PC-3 (cell line): Measurements from ENCODE around the gene APOH. TPM values are rescaled to one million over a fixed set of nuclear protein-coding genes. Genes with fewer than 3 reads are reported as not detected.

Experiments used
- ATAC-seq: fragments of 200-7000 bp; cut with Tn5 transposase; 2 replicates; pipeline ENCODE4 v1.9.1; 2020; ENCODE audit warnings: mild to moderate bottlenecking, moderate library complexity
- BruUV-seq: library from RNA; stranded (reverse); fragments of 400-500 nt; replicated peaks from 2 replicates; lab custom pipeline; 2021; lab: Mats Ljungman, UMichigan
- CTCF ChIA-PET: fragments of 300-600 bp; sonication (Branson Sonifier 250); formaldehyde crosslinking; loops from one replicate; lab custom pipeline; 2022; ENCODE audit warnings: antibody characterized with exemption; lab: Charles Lee
- POLR2A ChIA-PET: fragments of 300-600 bp; sonication (Branson Sonifier 250); formaldehyde crosslinking; loops from one replicate; lab custom pipeline; 2022; ENCODE audit warnings: antibody characterized with exemption; ENCODE audit not compliant: unreplicated experiment; lab: Charles Lee
- DNase-seq: peaks from one replicate; pipeline ENCODE4 v3.0.0-alpha.2; 2015
- H2AFZ ChIP-seq: fragments of 300-600 bp; sonication (generic); 2 replicates; pipeline ENCODE4 v1.6.0; 2016; ENCODE audit warnings: antibody characterized with exemption, low read length
- H3F3A ChIP-seq: fragments of 300-600 bp; sonication (generic); one replicate; pipeline ENCODE4 v1.6.0; 2017; ENCODE audit warnings: antibody characterized with exemption, low read length, control low read depth, mild to moderate bottlenecking; ENCODE audit not compliant: unreplicated experiment
- H3K27ac ChIP-seq: fragments of 300-600 bp; sonication (generic); 2 replicates; pipeline ENCODE4 v1.5.1; 2016; ENCODE audit warnings: mild to moderate bottlenecking, low read length
- H3K27me3 ChIP-seq: fragments of 300-600 bp; sonication (generic); 2 replicates; pipeline ENCODE4 v1.6.1; 2016; ENCODE audit warnings: low read length, mixed read lengths
- H3K36me3 ChIP-seq: fragments of 300-600 bp; sonication (generic); 2 replicates; pipeline ENCODE4 v1.6.1; 2016; ENCODE audit warnings: low read depth, mixed run types, low read length, mixed read lengths
- H3K4me1 ChIP-seq: fragments of 300-600 bp; sonication (generic); 2 replicates; pipeline ENCODE4 v1.5.1; 2016; ENCODE audit warnings: low read length; ENCODE audit not compliant: insufficient read depth
- H3K4me2 ChIP-seq: fragments of 300-600 bp; sonication (generic); 2 replicates; pipeline ENCODE4 v1.6.0; 2016; ENCODE audit warnings: low read length
- H3K4me3 ChIP-seq: fragments of 300-600 bp; sonication (generic); 2 replicates; pipeline ENCODE4 v1.5.1; 2016; ENCODE audit warnings: mild to moderate bottlenecking, low read length, mixed read lengths
- H3K79me2 ChIP-seq: fragments of 300-600 bp; sonication (generic); 2 replicates; pipeline ENCODE4 v1.6.1; 2017; ENCODE audit warnings: low read length, mixed read lengths
- H3K9ac ChIP-seq: fragments of 300-600 bp; sonication (generic); 2 replicates; pipeline ENCODE4 v1.6.0; 2016; ENCODE audit warnings: mild to moderate bottlenecking, low read length
- H3K9me2 ChIP-seq: fragments of 300-600 bp; sonication (generic); replicated peaks from 2 replicates; pipeline ENCODE4 v1.6.1; 2016; ENCODE audit warnings: mixed run types, low read length, mixed read lengths
- H3K9me3 ChIP-seq: fragments of 300-600 bp; sonication (generic); 2 replicates; pipeline ENCODE4 v1.6.1; 2016; ENCODE audit warnings: low read length, mixed read lengths
- H4K20me1 ChIP-seq: fragments of 300-600 bp; sonication (generic); 2 replicates; pipeline ENCODE4 v1.6.1; 2016; ENCODE audit warnings: low read length, mixed read lengths
- CTCF ChIP-seq: fragments of 300-600 bp; sonication (generic); conservative IDR thresholded peaks from 2 replicates; pipeline ENCODE4 v1.5.1; 2017; ENCODE audit warnings: antibody characterized with exemption, low read depth, mild to moderate bottlenecking, low read length
- EZH2 ChIP-seq: fragments of 300-600 bp; sonication (generic); IDR thresholded peaks from one replicate; pipeline ENCODE4 v1.6.1; 2017; ENCODE audit warnings: antibody characterized with exemption, mild to moderate bottlenecking, low read length; ENCODE audit not compliant: unreplicated experiment
- EZH2phosphoT487 ChIP-seq: fragments of 300-600 bp; sonication (generic); IDR thresholded peaks from 2 replicates; pipeline ENCODE4 v1.6.1; 2018; ENCODE audit warnings: mild to moderate bottlenecking, antibody characterized with exemption, low read length, borderline replicate concordance
- intact Hi-C: fragments of 100-400 bp; cut with micrococcal nuclease; formaldehyde crosslinking; loops from 2 replicates; pipeline ENCODE4 v1.9.0; 2023
- total RNA-seq: library from RNA; depleted of rRNA; stranded (reverse); fragments of >200 nt; gene quantifications from 2 replicates; pipeline ENCODE4 v1.2.3, GENCODE V29; 2014

APOH gene
- total RNA-seq, 1 experiment from 2014 or later: not detected

GRCh38 chr17:66220079-66220835 lies 9.0 kb downstream of the APOH start:
- no peak for ATAC-seq
- ChIA-PET POLR2A (no interaction called here), CTCF (no interaction called here)
- no peaks in the 10 kb centered on the region for H3K4me1 ChIP-seq
- H3K9me2 ChIP-seq: no peaks in the 10 kb centered on the region
- no peaks in the 10 kb centered on the region for H3K36me3 ChIP-seq
- no peak for DNase-seq
- no peak for TF ChIP-seq EZH2
- no peak for TF ChIP-seq CTCF
- TF ChIP-seq EZH2phosphoT487: no peak
- H3K9ac ChIP-seq: no peak overlapping the region
- no peak overlapping the region for H3K4me3 ChIP-seq
- H3K79me2 ChIP-seq: no peaks in the 10 kb centered on the region
- intact Hi-C loops: no loop called here
- H3F3A ChIP-seq: no peaks in the 10 kb centered on the region
- BruUV-seq: no TSS peak
- no peak overlapping the region for H3K27ac ChIP-seq
- no peaks in the 10 kb centered on the region for H4K20me1 ChIP-seq
- H3K27me3 ChIP-seq: peaks cover 5% of the 10 kb centered on the region; the same call in 1 of the 2 replicates
- H2AFZ ChIP-seq: no peak overlapping the region
- H3K9me3 ChIP-seq: no peaks in the 10 kb centered on the region
- H3K4me2 ChIP-seq: no peak overlapping the region

GRCh38 chr17:66215529-66215911 lies 13.7 kb downstream of the APOH start:
- BruUV-seq: no TSS peak
- H3K79me2 ChIP-seq: no peaks in the 10 kb centered on the region
- no peak for DNase-seq
- peaks cover 4% of the 10 kb centered on the region; the same call in 1 of the 2 replicates for H3K27me3 ChIP-seq
- ATAC-seq: no peak
- H3K4me3 ChIP-seq: no peak overlapping the region
- H3F3A ChIP-seq: no peaks in the 10 kb centered on the region
- H3K9ac ChIP-seq: no peak overlapping the region
- H3K9me2 ChIP-seq: no peaks in the 10 kb centered on the region
- no peaks in the 10 kb centered on the region for H3K4me1 ChIP-seq
- TF ChIP-seq EZH2: no peak
- no peak for TF ChIP-seq CTCF
- TF ChIP-seq EZH2phosphoT487: no peak
- POLR2A ChIA-PET: no interaction called here
- H3K4me2 ChIP-seq: no peak overlapping the region
- intact Hi-C loops: no loop called here
- CTCF ChIA-PET: no interaction called here
- H4K20me1 ChIP-seq: no peaks in the 10 kb centered on the region
- H3K36me3 ChIP-seq: no peaks in the 10 kb centered on the region
- H2AFZ ChIP-seq: no peak overlapping the region
- H3K27ac ChIP-seq: no peak overlapping the region
- no peaks in the 10 kb centered on the region for H3K9me3 ChIP-seq

GRCh38 chr17:66214884-66215528 lies 14.2 kb downstream of the APOH start:
- no peaks in the 10 kb centered on the region for H3K36me3 ChIP-seq
- no peaks in the 10 kb centered on the region for H4K20me1 ChIP-seq
- H3K27ac ChIP-seq: no peak overlapping the region
- no TSS peak for BruUV-seq
- no peaks in the 10 kb centered on the region for H3K27me3 ChIP-seq
- ChIA-PET POLR2A (no interaction called here), CTCF (interaction anchor here (0.6 kb wide), 1 partner anchor 18 kb away, joined by 8 read pairs; no protein-coding TSS in a partner anchor)
- no peaks in the 10 kb centered on the region for H3K4me1 ChIP-seq
- ATAC-seq: no peak
- no peak overlapping the region for H2AFZ ChIP-seq
- H3K79me2 ChIP-seq: no peaks in the 10 kb centered on the region
- TF ChIP-seq EZH2phosphoT487: no peak
- TF ChIP-seq CTCF: no peak
- no peak for TF ChIP-seq EZH2
- H3K9me2 ChIP-seq: no peaks in the 10 kb centered on the region
- no peak overlapping the region for H3K4me2 ChIP-seq
- H3F3A ChIP-seq: no peaks in the 10 kb centered on the region
- no peak for DNase-seq
- no peak overlapping the region for H3K9ac ChIP-seq
- H3K9me3 ChIP-seq: no peaks in the 10 kb centered on the region
- no peak overlapping the region for H3K4me3 ChIP-seq
- intact Hi-C loops: no loop called here
